Neuronal stem cell (in vitro differentiated cells): ENCODE data around the gene ILF3.

ENCODE experiments used
- DNase-seq: peaks from one replicate; pipeline ENCODE4 v3.0.0-alpha.2; 2013; ENCODE audit warnings: low spot score
- H2AFZ ChIP-seq: one replicate; pipeline ENCODE4 v1.6.1; 2013; ENCODE audit warnings: mild to moderate bottlenecking, low read length, inconsistent platforms
- H2AK5ac ChIP-seq: 2 replicates; pipeline ENCODE4 v1.6.1; 2013; ENCODE audit warnings: low read depth, mild to moderate bottlenecking, inconsistent platforms, low read length, moderate library complexity, mixed read lengths
- H2BK120ac ChIP-seq: 2 replicates; pipeline ENCODE4 v1.6.1; 2013; ENCODE audit warnings: low read depth, mild to moderate bottlenecking, inconsistent platforms, low read length, moderate library complexity, mixed read lengths
- H2BK12ac ChIP-seq: one replicate; pipeline ENCODE4 v1.6.1; 2013; ENCODE audit warnings: low read length, inconsistent platforms
- H2BK15ac ChIP-seq: 2 replicates; pipeline ENCODE4 v1.6.1; 2013; ENCODE audit warnings: mild to moderate bottlenecking, low read length, inconsistent platforms, mixed read lengths
- H2BK5ac ChIP-seq: one replicate; pipeline ENCODE4 v1.6.1; 2013; ENCODE audit warnings: inconsistent platforms, mild to moderate bottlenecking, low read length, moderate library complexity
- H3K14ac ChIP-seq: one replicate; pipeline ENCODE4 v1.6.1; 2013; ENCODE audit warnings: low read length, inconsistent platforms
- H3K18ac ChIP-seq: 2 replicates; pipeline ENCODE4 v1.6.1; 2013; ENCODE audit warnings: low read length, inconsistent platforms
- H3K23ac ChIP-seq: 2 replicates; pipeline ENCODE4 v1.6.1; 2013; ENCODE audit warnings: low read depth, mild to moderate bottlenecking, mixed read lengths, low read length, inconsistent platforms; ENCODE audit not compliant: poor library complexity
- H3K27ac ChIP-seq: replicated peaks from 3 replicates; pipeline ENCODE4 v1.5.1; 2013; ENCODE audit warnings: low read length, inconsistent platforms
- H3K27me3 ChIP-seq, 3 experiments: 2 replicates each; pipeline ENCODE4 v1.6.1; 2013; ENCODE audit warnings: low read length in 3 of 3, mild to moderate bottlenecking in 2 of 3, inconsistent platforms in 1 of 3, low read depth in 1 of 3, mixed read lengths in 1 of 3, moderate library complexity in 1 of 3; ENCODE audit not compliant: control insufficient read depth in 3 of 3, insufficient read depth in 3 of 3
- H3K36me3 ChIP-seq, 2 donors: replicated peaks in 1 of 2; 2 replicates each; pipeline ENCODE4 v1.6.1; 2013; ENCODE audit warnings: low read length in 2 of 2; ENCODE audit not compliant: control insufficient read depth in 2 of 2, insufficient read depth in 2 of 2
- H3K4ac ChIP-seq: 2 replicates; pipeline ENCODE4 v1.6.1; 2013; ENCODE audit warnings: inconsistent platforms, mild to moderate bottlenecking, low read length, moderate library complexity
- H3K4me1 ChIP-seq, 2 donors: 1 replicate in 1 of 2; 2 replicates in 1 of 2; pipeline ENCODE4 v1.6.1; 2013; ENCODE audit warnings: low read length in 2 of 2, low read depth in 1 of 2; ENCODE audit not compliant: control insufficient read depth in 2 of 2, insufficient read depth in 1 of 2
- H3K4me2 ChIP-seq: one replicate; pipeline ENCODE4 v1.6.1; 2013; ENCODE audit warnings: mild to moderate bottlenecking, low read length, inconsistent platforms; ENCODE audit not compliant: insufficient read depth, poor library complexity, severe bottlenecking
- H3K4me3 ChIP-seq, 2 donors: 2 replicates each; pipeline ENCODE4 v1.5.1; 2013; ENCODE audit warnings: low read length in 2 of 2, mild to moderate bottlenecking in 2 of 2, inconsistent platforms in 1 of 2, moderate library complexity in 1 of 2
- H3K79me1 ChIP-seq: one replicate; pipeline ENCODE4 v1.6.1; 2013; ENCODE audit warnings: low read depth, mild to moderate bottlenecking, inconsistent platforms, low read length, moderate library complexity
- H3K9ac ChIP-seq: one replicate; pipeline ENCODE4 v1.6.1; 2013; ENCODE audit warnings: mild to moderate bottlenecking, low read depth, low read length, inconsistent platforms; ENCODE audit not compliant: poor library complexity
- H3K9me3 ChIP-seq, 2 donors: replicated peaks in 1 of 2; 2 replicates each; pipeline versions ENCODE3 to v1.6.1; 2013; ENCODE audit warnings: low read length in 2 of 2, mild to moderate bottlenecking in 2 of 2, inconsistent platforms in 1 of 2, low read depth in 1 of 2, mixed read lengths in 1 of 2, moderate library complexity in 1 of 2; ENCODE audit not compliant: control insufficient read depth in 2 of 2, insufficient read depth in 1 of 2
- H4K8ac ChIP-seq: one replicate; pipeline ENCODE4 v1.6.1; 2013; ENCODE audit warnings: low read depth, mild to moderate bottlenecking, inconsistent platforms, low read length, moderate library complexity
- H4K91ac ChIP-seq: one replicate; pipeline ENCODE4 v1.6.1; 2013; ENCODE audit warnings: low read length, low read depth, mild to moderate bottlenecking, inconsistent platforms; ENCODE audit not compliant: poor library complexity
- WGBS, 2 donors: extraction: QIAGEN DNeasy Blood & Tissue Kit; methylation state at CpG; one replicate each; pipeline ENCODE4 v1.1.7; 2013; ENCODE audit warnings: missing lambda C conversion rate in 2 of 2, mixed read lengths in 1 of 2; ENCODE audit not compliant: insufficient read length in 2 of 2, insufficient replicate concordance in 1 of 2; ENCODE audit errors: extremely low coverage in 2 of 2; 5-methylcytosine and 5-hydroxymethylcytosine counted together

ILF3 gene

DNA sequence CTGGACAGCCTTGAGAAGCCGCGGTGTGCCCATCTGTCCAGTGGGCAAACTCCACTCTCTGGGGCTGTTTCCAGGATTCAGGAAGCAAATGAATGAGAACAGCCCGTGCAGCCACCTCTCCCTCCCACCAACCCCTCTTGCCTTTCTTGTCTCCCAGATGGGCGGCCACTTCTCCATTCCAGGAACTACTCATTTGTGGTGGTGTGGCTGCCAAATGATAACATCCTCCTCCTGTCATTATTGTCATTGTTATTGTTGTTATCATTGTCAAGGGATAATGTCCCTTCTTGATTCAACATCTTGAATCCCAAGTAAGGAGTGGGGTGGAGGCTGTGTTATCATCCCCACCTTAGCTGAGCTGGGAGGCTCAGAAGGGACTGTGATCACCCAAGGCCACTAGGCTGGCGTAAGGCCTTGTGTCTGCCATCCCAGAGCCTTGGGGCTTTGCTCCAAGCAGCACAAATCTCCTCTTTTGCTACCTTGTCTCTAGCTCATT lies 65.4 kb downstream of the ILF3 start:
- Histone ChIP-seq H3K27me3 (no peaks in the 10 kb centered on the region), H3K79me1 (peaks cover 21% of the 10 kb centered on the region), H2BK12ac (no peak overlapping the region), H3K27ac (no peak overlapping the region), H3K9me3 (no peaks in the 10 kb centered on the region), H2BK15ac (no peak overlapping the region), H3K4me1 (peaks cover 7 to 14% of the 10 kb centered on the region in 2 donors), H4K8ac (no peak overlapping the region), H2AFZ (no peak overlapping the region), H3K23ac (no peak overlapping the region), H4K91ac (no peak overlapping the region), H3K4me3 (peak overlapping the region in 1 of 2 donors; percentile 98), H3K36me3 (peaks cover 0 to 24% of the 10 kb centered on the region in 2 donors), H2AK5ac (no peak overlapping the region), H2BK120ac (no peak overlapping the region), H3K4ac (no peak overlapping the region), H3K18ac (no peak overlapping the region), H3K4me2 (peak overlapping the region; percentile 63), H2BK5ac (no peak overlapping the region), H3K9ac (no peak overlapping the region), H3K14ac (no peak overlapping the region)
- no peak for DNase-seq
- no CpG with 5 or more reads among the region's 5 CpGs for WGBS, 2 donors

DNA sequence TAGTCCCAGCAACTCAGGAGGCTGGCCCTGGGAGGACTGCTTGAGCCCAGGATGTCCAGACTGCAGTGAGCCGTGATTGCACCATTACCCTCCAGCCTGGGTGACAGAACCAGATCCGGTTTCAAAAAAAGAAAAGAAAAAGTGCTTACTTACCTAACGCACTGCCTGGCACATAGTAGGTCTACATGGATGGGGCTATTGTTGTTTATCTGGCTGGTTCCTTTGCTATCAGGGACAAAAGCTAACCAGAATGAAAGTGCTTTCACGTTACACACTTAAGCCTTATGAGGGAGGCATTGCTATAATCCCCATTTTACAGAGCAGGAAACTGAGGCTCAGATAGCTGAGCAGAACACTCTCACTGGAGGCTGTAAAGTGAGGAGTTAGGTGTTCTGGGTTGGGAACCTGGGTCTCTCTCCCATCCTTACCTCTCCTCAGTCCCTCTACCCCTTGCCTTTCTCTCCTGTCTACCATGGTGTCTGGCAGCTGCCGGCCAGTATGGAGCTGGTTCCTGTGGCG lies 66.5 kb downstream of the ILF3 start:
- Histone ChIP-seq H3K27me3 (no peaks in the 10 kb centered on the region), H2BK15ac (no peak overlapping the region), H3K4ac (no peak overlapping the region), H3K4me2 (no peak overlapping the region), H3K36me3 (peaks cover 2 to 21% of the 10 kb centered on the region in 2 donors), H3K23ac (no peak overlapping the region), H3K9ac (no peak overlapping the region), H2BK120ac (no peak overlapping the region), H2AFZ (no peak overlapping the region), H3K27ac (no peak overlapping the region), H3K18ac (no peak overlapping the region), H2BK5ac (peak overlapping the region; percentile 59), H3K79me1 (peaks cover 24% of the 10 kb centered on the region), H2AK5ac (peak overlapping the region; percentile 15), H2BK12ac (no peak overlapping the region), H4K8ac (no peak overlapping the region), H4K91ac (no peak overlapping the region), H3K4me1 (peaks cover 7 to 14% of the 10 kb centered on the region in 2 donors), H3K14ac (no peak overlapping the region), H3K4me3 (no peak overlapping the region), H3K9me3 (no peaks in the 10 kb centered on the region)
- WGBS, 2 donors: no CpG with 5 or more reads among the region's 6 CpGs
- DNase-seq: no peak

DNA sequence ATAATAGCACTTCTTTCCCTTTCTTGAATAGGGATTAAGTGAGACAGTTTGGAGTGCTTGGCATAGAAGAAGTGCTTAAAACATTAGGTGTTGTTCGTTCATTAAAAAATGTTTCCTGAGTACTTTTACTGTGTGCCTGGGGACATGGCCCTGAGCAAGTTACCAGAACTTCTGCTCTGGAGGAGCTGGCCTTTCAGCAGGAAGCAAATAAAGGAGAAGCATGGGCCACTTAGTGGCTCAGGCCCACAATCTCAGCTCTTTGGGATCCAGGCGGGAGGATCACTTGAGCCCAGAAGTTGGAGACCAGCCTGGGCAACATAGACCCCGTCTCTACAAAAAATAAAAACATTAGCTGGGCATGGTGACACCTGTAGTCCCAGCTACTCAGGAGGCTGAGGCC lies 69.4 kb downstream of the ILF3 start:
- Histone ChIP-seq H3K4me1 (peaks cover 7 to 12% of the 10 kb centered on the region in 2 donors), H2AK5ac (no peak overlapping the region), H3K18ac (no peak overlapping the region), H3K9me3 (no peaks in the 10 kb centered on the region), H2BK15ac (no peak overlapping the region), H3K4me2 (no peak overlapping the region), H2BK5ac (no peak overlapping the region), H4K8ac (no peak overlapping the region), H3K14ac (no peak overlapping the region), H3K27ac (no peak overlapping the region), H3K23ac (no peak overlapping the region), H2BK120ac (no peak overlapping the region), H3K36me3 (peaks cover 4 to 27% of the 10 kb centered on the region in 2 donors), H2AFZ (no peak overlapping the region), H3K27me3 (no peaks in the 10 kb centered on the region), H3K9ac (no peak overlapping the region), H3K4me3 (no peak overlapping the region), H3K79me1 (peaks cover 19% of the 10 kb centered on the region), H3K4ac (no peak overlapping the region), H2BK12ac (no peak overlapping the region), H4K91ac (no peak overlapping the region)
- DNase-seq: no peak
- no CpG with 5 or more reads among the region's 3 CpGs for WGBS, 2 donors

DNA sequence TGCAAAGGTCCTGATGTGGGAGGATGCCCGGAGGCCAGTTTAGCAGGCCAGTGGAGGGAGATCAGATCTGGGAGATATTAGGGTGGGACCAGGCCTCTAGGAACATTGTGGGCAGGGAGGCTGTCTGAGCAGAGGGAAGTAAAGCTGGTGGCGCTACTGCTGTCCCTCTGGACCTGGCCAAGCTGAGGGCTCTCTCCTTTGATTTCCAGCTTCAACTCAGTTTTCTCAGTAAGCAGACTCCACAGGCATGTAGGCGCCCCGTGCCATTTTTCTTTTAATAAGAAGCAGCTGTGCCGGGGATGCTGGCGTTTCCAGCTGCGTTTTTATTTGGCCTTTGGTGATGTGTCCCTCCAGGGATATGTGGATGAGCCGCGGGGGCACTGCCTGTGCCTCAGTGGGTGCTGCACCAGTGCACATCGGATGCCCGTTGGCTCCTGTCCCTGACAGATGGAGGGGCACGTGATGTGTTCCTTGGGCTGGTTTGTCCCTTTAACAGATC lies 70.5 kb downstream of the ILF3 start:
- Histone ChIP-seq H3K4me2 (no peak overlapping the region), H4K8ac (no peak overlapping the region), H3K4me1 (peaks cover under 1 to 2% of the 10 kb centered on the region in 2 donors), H3K9me3 (no peaks in the 10 kb centered on the region), H3K27me3 (no peaks in the 10 kb centered on the region), H2AK5ac (no peak overlapping the region), H3K18ac (no peak overlapping the region), H3K4me3 (no peak overlapping the region), H3K79me1 (peaks cover 16% of the 10 kb centered on the region), H3K36me3 (peaks cover 7 to 26% of the 10 kb centered on the region in 2 donors), H2BK12ac (no peak overlapping the region), H3K23ac (no peak overlapping the region), H2BK15ac (no peak overlapping the region), H3K14ac (no peak overlapping the region), H2AFZ (no peak overlapping the region), H2BK5ac (no peak overlapping the region), H3K4ac (no peak overlapping the region), H3K9ac (no peak overlapping the region), H3K27ac (no peak overlapping the region), H4K91ac (no peak overlapping the region), H2BK120ac (no peak overlapping the region)
- DNase-seq: no peak
- WGBS, 2 donors: no CpG with 5 or more reads among the region's 12 CpGs
